GM12891 (cell line): ENCODE results near the gene KCNK4.

ENCODE experiments used
- POLR2A ChIP-seq: IDR thresholded peaks from 2 replicates; pipeline ENCODE4 v1.6.1; 2011; ENCODE audit warnings: low read depth, low read length, control low read depth
- POLR2AphosphoS5 ChIP-seq: IDR thresholded peaks from 2 replicates; pipeline ENCODE4 v1.6.1; 2011; ENCODE audit warnings: low read depth, low read length, control low read depth
- POU2F2 ChIP-seq: IDR thresholded peaks from 2 replicates; pipeline ENCODE4 v1.6.1; 2011; ENCODE audit warnings: low read depth, mild to moderate bottlenecking, control low read depth, low read length, moderate library complexity
- SPI1 ChIP-seq: IDR thresholded peaks from 2 replicates; pipeline ENCODE4 v1.6.1; 2011; ENCODE audit warnings: low read depth, low read length, control low read depth

- TF ChIP-seq POLR2AphosphoS5 (no peak), POLR2A (no peak), POU2F2 (no peak), SPI1 (no peak)
Measured at GRCh38 chr11:64260147-64260708, 30.9 kb upstream of the KCNK4 start.
